Measurements from ENCODE around the gene BCL2L1.

Gene BCL2L1

DNA sequence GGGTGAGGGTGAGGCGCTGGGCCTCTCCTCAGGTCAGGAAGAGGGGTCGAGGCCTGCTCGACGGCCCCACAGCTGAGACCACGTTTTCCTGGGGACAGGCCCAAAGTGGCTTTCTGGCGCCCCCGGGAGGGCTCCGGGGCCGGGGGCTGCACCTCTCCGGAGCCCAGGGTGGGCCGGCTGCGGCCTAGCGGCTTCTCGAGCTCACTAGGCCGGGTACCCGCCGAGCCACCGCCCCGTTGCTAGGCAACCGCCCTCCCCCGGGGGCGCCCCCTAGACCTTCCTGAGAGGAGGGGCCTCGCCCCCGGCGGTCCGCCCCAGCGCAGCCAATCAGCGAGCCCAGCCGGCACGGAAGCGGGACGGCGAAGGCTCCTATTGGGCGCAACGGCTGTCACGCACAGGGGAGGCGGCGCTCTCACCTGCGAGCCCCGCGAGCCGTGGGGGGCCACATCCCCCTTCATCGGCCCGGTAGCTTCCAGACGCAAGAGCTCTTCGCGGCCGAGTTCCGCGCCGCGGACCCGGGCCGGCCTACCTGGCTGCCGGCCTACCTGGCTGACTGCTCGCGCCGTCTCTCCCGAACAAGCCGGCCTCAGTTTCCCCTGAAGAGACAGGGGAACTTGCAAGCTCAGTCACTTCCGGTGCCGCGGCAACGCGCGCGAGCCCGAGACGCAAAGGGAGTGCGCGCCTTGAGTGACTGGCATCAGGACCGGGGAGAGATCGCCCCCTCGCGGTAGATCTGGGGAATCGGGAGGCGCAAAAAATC, 831 bp upstream of the BCL2L1 start:
- peak; percentile 100 for DNase-seq (ENCODE audit: low spot score)

DNA sequence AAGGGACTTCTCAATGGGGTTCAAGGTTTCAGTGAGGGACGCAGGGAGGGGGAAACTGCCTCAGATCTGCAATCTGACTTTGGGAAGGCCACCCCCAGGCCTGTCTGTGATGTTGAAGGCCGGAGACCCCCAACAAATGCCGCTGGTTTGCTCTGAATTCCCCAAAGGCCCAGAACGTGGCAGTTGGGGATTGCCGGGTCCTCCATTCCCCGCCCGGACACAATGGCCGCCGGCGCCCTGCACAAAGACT, 326 bp upstream of the BCL2L1 start:
- no peak for DNase-seq (ENCODE audit: low spot score)

- DNase-seq (ENCODE audit: low spot score), result no peak
These were observed 1.0 kb downstream of the BCL2L1 start for GRCh38 chr20:31721408-31722256.

- no peak for DNase-seq (ENCODE audit: low spot score)
These were observed 1.9 kb downstream of the BCL2L1 start for GRCh38 chr20:31720486-31721407.

DNA sequence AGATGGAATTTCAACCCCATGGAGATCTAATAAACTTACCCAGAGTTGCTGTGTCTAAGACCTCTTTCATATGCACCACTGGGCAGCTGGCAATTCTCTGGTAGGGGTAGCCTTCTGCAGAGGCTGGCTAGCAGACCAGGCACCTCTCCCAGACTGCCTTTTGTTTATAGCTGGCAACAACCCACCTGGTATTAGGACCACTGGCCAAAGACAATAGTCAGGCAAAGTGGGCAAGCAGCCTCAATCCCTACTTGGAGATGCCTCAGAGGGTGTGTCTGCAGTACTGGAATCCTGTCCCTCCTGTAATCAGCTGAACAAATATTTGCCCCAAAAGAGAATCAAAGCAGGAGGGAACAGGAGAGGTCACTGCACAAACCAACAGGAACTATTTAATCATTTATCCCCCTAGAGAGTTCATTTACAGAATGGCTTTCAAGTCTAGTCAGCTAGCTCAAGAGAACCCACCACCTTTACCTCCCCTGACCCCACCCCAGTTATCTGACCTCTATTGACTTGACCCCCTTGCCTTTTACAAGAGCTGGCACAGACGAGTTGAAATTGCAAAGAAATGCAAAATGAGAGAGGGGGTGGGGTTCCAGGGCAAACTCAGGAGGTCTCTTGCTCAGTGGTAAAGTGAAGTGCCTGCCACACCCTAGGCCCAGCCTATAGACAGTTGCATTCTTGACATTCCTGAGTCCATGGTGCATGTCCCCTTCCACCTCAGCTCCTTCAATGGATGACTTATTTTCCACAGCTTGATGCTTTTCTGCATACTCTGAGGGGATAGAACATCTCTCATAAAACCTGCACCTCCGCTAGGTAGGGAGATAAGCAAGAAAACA, 2.8 kb downstream of the BCL2L1 start:
- no peak for DNase-seq (ENCODE audit: low spot score)

GRCh38 chr20:31718952-31719643, 3.6 kb downstream of the BCL2L1 start:
- no peak for DNase-seq (ENCODE audit: low spot score)

GRCh38 chr20:31717478-31718201, 5.0 kb downstream of the BCL2L1 start:
- no peak for DNase-seq (ENCODE audit: low spot score)

DNA sequence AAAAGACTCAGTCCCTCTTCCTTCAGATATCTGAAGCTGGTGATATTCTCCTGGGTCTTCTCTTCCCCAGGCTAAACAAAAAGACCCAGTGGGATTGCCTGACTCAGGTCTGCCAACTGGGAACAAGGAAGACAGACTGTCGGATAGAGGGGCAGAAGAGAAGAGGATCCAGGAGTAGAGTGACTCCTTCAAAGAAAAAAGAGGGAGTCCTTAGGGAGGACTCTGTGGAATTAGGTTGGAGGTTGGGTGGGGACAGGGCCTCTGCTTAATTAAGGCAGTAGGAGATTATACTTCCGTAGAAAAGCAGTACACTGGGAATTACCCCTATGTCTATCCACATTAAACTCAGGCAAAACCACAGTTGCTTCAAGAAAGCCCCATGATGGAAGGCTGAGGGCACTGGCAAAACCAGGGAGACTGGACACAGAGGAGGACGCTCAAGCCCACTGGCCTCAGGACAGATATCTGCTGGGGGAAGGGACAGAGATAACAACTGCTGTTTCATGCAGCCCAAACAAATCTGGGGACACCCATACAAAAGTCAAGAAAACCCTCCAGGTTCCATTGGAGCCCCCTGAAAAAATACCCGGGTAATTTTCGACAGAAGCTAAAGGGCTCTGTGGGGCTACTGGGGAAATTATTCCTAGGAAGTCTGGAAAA, 5.7 kb downstream of the BCL2L1 start:
- peak; percentile 57 for DNase-seq (ENCODE audit: low spot score)

- no peak for DNase-seq (ENCODE audit: low spot score)
These were observed 6.3 kb downstream of the BCL2L1 start for GRCh38 chr20:31716351-31716750.

- no peak for DNase-seq (ENCODE audit: low spot score)
These were observed 6.9 kb downstream of the BCL2L1 start for GRCh38 chr20:31715766-31716165.

- DNase-seq (ENCODE audit: low spot score), result no peak
These were observed 9.1 kb downstream of the BCL2L1 start for GRCh38 chr20:31713312-31714273.

GRCh38 chr20:31712564-31713311, 9.9 kb downstream of the BCL2L1 start:
- no peak for DNase-seq (ENCODE audit: low spot score)

GRCh38 chr20:31712112-31712553, 10.5 kb downstream of the BCL2L1 start:
- DNase-seq (ENCODE audit: low spot score), result no peak

GRCh38 chr20:31711179-31712111, 11.2 kb downstream of the BCL2L1 start:
- DNase-seq (ENCODE audit: low spot score), result no peak

GRCh38 chr20:31710423-31711108, 12.1 kb downstream of the BCL2L1 start:
- no peak for DNase-seq (ENCODE audit: low spot score)

DNA sequence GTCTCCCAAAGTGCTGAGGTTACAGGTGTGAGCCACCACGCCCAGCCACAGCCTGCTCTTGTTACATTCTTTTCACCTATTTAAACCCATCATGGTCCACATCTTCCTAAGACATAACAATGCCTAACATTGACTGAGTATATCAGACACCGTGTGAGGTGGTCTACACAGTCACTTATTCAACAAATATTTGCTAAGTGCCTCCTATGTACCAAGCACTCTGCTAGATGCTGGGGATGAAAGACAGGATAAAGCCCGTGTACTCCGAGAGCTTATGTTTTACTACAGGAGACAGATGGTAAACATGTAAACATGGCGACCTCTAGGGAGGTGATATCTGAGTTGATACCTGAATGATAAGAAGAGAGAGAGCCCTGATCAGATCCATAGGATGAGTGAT, 12.7 kb downstream of the BCL2L1 start:
- no peak for DNase-seq (ENCODE audit: low spot score)
